SK-N-SH treated with all-trans-retinoic acid at 6 μM for 48 hours (cell line): ENCODE measurements around the gene KCTD18.

Experiments
- ATAC-seq: fragments of 200-7000 bp; cut with Tn5 transposase; 3 replicates; pipeline ENCODE4 v1.9.1; 2020; ENCODE audit warnings: mild to moderate bottlenecking, moderate library complexity
- ARNTL ChIP-seq: fragments of 450-650 bp; formaldehyde crosslinking; IDR thresholded peaks from 2 replicates; pipeline ENCODE4 v1.5.0; 2020; ENCODE audit warnings: low read depth, mild to moderate bottlenecking, moderate library complexity, borderline replicate concordance
- BACH2 ChIP-seq: fragments of 250-450 bp; sonication (Bioruptor Pico); IDR thresholded peaks from 2 replicates; pipeline ENCODE4 v1.9.0; 2021; ENCODE audit warnings: mild to moderate bottlenecking, borderline replicate concordance
- CSDC2 ChIP-seq: fragments of 250-450 bp; sonication (Bioruptor Pico); IDR thresholded peaks from 2 replicates; pipeline ENCODE4 v1.5.0; 2020; ENCODE audit warnings: mild to moderate bottlenecking, moderate library complexity
- ESRRG ChIP-seq: fragments of 250-450 bp; sonication (Bioruptor Pico); IDR thresholded peaks from 2 replicates; pipeline ENCODE4 v1.6.1; 2021; ENCODE audit warnings: mild to moderate bottlenecking
- GLIS3 ChIP-seq: fragments of 250-450 bp; sonication (Bioruptor Pico); IDR thresholded peaks from 2 replicates; pipeline ENCODE4 v1.5.0; 2020; ENCODE audit warnings: mild to moderate bottlenecking, moderate library complexity
- ISL1 ChIP-seq: fragments of 250-450 bp; sonication (Bioruptor Pico); IDR thresholded peaks from 2 replicates; pipeline ENCODE4 v2.1.2; 2022; ENCODE audit warnings: mild to moderate bottlenecking, moderate library complexity
- OSR1 ChIP-seq: fragments of 250-450 bp; sonication (Bioruptor Pico); IDR thresholded peaks from 2 replicates; pipeline ENCODE4 v1.8.0; 2022; ENCODE audit warnings: moderate library complexity, mild to moderate bottlenecking, inconsistent platforms
- PPARA ChIP-seq: fragments of 250-450 bp; sonication (Bioruptor Pico); IDR thresholded peaks from 2 replicates; pipeline ENCODE4 v1.5.0; 2020; ENCODE audit warnings: mild to moderate bottlenecking, borderline replicate concordance
- RARB ChIP-seq: fragments of 250-450 bp; sonication (Bioruptor Pico); IDR thresholded peaks from 2 replicates; pipeline ENCODE4 v1.8.0; 2021; ENCODE audit warnings: mild to moderate bottlenecking, moderate library complexity
- SNAI2 ChIP-seq: fragments of 250-450 bp; sonication (Bioruptor Pico); IDR thresholded peaks from 2 replicates; pipeline ENCODE4 v1.5.0; 2020; ENCODE audit warnings: mild to moderate bottlenecking, moderate library complexity
- TCF4 ChIP-seq: fragments of 250-450 bp; sonication (Bioruptor Pico); IDR thresholded peaks from 2 replicates; pipeline ENCODE4 v1.8.0; 2021; ENCODE audit warnings: mild to moderate bottlenecking, moderate library complexity, borderline replicate concordance
- TOX ChIP-seq: fragments of 250-450 bp; sonication (Bioruptor Pico); IDR thresholded peaks from 2 replicates; pipeline ENCODE4 v1.8.0; 2021; ENCODE audit warnings: mild to moderate bottlenecking, moderate library complexity, borderline replicate concordance
- ZC3H10 ChIP-seq: fragments of 250-450 bp; sonication (Bioruptor Pico); IDR thresholded peaks from 2 replicates; pipeline ENCODE4 v1.5.1; 2021; ENCODE audit warnings: mild to moderate bottlenecking, moderate library complexity
- ZFP3 ChIP-seq: fragments of 250-450 bp; sonication (Bioruptor Pico); IDR thresholded peaks from 2 replicates; pipeline ENCODE4 v1.5.0; 2020; ENCODE audit warnings: mild to moderate bottlenecking, moderate library complexity
- ZFP30 ChIP-seq: fragments of 450-650 bp; formaldehyde crosslinking; IDR thresholded peaks from 2 replicates; pipeline ENCODE4 v1.5.0; 2022; ENCODE audit warnings: mild to moderate bottlenecking, moderate library complexity
- ZNF565 ChIP-seq: fragments of 450-650 bp; formaldehyde crosslinking; conservative IDR thresholded peaks from 2 replicates; pipeline ENCODE4 v1.5.0; 2020; ENCODE audit warnings: low read depth, mild to moderate bottlenecking, moderate library complexity
- ZNF70 ChIP-seq: fragments of 450-650 bp; formaldehyde crosslinking; IDR thresholded peaks from 2 replicates; pipeline ENCODE4 v1.5.0; 2020; ENCODE audit warnings: mild to moderate bottlenecking, moderate library complexity
- ZNF8 ChIP-seq: fragments of 450-650 bp; formaldehyde crosslinking; IDR thresholded peaks from 2 replicates; pipeline ENCODE4 v1.5.0; 2020; ENCODE audit warnings: mild to moderate bottlenecking, moderate library complexity
- TF ChIP-seq, protein P1 (sequence below): fragments of 250-450 bp; sonication (Bioruptor Pico); IDR thresholded peaks from 2 replicates; pipeline ENCODE4 v1.5.1; 2021; ENCODE audit warnings: mild to moderate bottlenecking, moderate library complexity
- TF ChIP-seq, protein P2 (sequence below): fragments of 250-450 bp; sonication (Bioruptor Pico); IDR thresholded peaks from 2 replicates; pipeline ENCODE4 v1.8.0; 2020; ENCODE audit warnings: mild to moderate bottlenecking, moderate library complexity, borderline replicate concordance
- TF ChIP-seq, protein P3 (sequence below): fragments of 250-450 bp; sonication (Bioruptor Pico); IDR thresholded peaks from 2 replicates; pipeline ENCODE4 v1.8.0; 2021; ENCODE audit warnings: low read depth, mild to moderate bottlenecking, moderate library complexity, borderline replicate concordance
- TF ChIP-seq, protein P4 (sequence below): fragments of 250-450 bp; sonication (Bioruptor Pico); IDR thresholded peaks from 2 replicates; pipeline ENCODE4 v1.5.0; 2020; ENCODE audit warnings: mild to moderate bottlenecking, moderate library complexity
- TF ChIP-seq, protein P5 (sequence below): fragments of 250-450 bp; sonication (Bioruptor Pico); IDR thresholded peaks from 2 replicates; pipeline ENCODE4 v1.5.1; 2020; ENCODE audit warnings: low read depth, mild to moderate bottlenecking, moderate library complexity

The KCTD18 gene

DNA sequence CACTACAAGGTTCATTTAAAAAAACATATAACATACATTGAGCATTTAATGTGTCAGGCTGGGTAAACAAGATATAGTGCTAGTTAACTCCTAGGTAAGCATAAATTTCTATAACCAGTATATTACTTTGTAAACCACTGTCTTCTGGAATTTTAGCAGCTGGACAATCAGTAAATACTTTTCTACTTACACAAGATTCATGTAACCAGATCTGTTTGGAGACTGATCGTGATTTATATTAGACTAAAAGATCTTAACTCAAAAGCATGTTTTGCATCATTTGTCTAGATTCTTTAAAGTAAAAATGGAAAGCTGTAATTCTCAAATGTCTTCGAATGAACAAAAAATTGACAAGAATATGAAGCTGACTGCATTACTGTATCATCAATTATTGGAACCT is 15.2 kb upstream of the KCTD18 start:
- TF ChIP-seq TOX (CRISPR knock-in tag) (no peak), BACH2 (CRISPR knock-in tag) (no peak), ZNF70 (CRISPR knock-in tag) (no peak), ZFP30 (CRISPR knock-in tag) (no peak), ESRRG (no peak), ISL1 (CRISPR knock-in tag) (no peak), ZNF565 (CRISPR knock-in tag) (no peak), ZNF8 (CRISPR knock-in tag) (no peak), PPARA (CRISPR knock-in tag) (no peak), ZC3H10 (no peak)
- TF ChIP-seq, protein P1, sequence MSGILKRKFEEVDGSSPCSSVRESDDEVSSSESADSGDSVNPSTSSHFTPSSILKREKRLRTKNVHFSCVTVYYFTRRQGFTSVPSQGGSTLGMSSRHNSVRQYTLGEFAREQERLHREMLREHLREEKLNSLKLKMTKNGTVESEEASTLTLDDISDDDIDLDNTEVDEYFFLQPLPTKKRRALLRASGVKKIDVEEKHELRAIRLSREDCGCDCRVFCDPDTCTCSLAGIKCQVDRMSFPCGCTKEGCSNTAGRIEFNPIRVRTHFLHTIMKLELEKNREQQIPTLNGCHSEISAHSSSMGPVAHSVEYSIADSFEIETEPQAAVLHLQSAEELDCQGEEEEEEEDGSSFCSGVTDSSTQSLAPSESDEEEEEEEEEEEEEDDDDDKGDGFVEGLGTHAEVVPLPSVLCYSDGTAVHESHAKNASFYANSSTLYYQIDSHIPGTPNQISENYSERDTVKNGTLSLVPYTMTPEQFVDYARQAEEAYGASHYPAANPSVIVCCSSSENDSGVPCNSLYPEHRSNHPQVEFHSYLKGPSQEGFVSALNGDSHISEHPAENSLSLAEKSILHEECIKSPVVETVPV (CRISPR knock-in tag): no peak
- TF ChIP-seq, protein P2, sequence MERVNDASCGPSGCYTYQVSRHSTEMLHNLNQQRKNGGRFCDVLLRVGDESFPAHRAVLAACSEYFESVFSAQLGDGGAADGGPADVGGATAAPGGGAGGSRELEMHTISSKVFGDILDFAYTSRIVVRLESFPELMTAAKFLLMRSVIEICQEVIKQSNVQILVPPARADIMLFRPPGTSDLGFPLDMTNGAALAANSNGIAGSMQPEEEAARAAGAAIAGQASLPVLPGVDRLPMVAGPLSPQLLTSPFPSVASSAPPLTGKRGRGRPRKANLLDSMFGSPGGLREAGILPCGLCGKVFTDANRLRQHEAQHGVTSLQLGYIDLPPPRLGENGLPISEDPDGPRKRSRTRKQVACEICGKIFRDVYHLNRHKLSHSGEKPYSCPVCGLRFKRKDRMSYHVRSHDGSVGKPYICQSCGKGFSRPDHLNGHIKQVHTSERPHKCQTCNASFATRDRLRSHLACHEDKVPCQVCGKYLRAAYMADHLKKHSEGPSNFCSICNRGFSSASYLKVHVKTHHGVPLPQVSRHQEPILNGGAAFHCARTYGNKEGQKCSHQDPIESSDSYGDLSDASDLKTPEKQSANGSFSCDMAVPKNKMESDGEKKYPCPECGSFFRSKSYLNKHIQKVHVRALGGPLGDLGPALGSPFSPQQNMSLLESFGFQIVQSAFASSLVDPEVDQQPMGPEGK (CRISPR knock-in tag): no peak
- TF ChIP-seq, protein P3, sequence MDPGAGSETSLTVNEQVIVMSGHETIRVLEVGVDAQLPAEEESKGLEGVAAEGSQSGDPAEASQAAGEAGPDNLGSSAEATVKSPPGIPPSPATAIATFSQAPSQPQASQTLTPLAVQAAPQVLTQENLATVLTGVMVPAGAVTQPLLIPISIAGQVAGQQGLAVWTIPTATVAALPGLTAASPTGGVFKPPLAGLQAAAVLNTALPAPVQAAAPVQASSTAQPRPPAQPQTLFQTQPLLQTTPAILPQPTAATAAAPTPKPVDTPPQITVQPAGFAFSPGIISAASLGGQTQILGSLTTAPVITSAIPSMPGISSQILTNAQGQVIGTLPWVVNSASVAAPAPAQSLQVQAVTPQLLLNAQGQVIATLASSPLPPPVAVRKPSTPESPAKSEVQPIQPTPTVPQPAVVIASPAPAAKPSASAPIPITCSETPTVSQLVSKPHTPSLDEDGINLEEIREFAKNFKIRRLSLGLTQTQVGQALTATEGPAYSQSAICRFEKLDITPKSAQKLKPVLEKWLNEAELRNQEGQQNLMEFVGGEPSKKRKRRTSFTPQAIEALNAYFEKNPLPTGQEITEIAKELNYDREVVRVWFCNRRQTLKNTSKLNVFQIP: no peak
- TF ChIP-seq, protein P4, sequence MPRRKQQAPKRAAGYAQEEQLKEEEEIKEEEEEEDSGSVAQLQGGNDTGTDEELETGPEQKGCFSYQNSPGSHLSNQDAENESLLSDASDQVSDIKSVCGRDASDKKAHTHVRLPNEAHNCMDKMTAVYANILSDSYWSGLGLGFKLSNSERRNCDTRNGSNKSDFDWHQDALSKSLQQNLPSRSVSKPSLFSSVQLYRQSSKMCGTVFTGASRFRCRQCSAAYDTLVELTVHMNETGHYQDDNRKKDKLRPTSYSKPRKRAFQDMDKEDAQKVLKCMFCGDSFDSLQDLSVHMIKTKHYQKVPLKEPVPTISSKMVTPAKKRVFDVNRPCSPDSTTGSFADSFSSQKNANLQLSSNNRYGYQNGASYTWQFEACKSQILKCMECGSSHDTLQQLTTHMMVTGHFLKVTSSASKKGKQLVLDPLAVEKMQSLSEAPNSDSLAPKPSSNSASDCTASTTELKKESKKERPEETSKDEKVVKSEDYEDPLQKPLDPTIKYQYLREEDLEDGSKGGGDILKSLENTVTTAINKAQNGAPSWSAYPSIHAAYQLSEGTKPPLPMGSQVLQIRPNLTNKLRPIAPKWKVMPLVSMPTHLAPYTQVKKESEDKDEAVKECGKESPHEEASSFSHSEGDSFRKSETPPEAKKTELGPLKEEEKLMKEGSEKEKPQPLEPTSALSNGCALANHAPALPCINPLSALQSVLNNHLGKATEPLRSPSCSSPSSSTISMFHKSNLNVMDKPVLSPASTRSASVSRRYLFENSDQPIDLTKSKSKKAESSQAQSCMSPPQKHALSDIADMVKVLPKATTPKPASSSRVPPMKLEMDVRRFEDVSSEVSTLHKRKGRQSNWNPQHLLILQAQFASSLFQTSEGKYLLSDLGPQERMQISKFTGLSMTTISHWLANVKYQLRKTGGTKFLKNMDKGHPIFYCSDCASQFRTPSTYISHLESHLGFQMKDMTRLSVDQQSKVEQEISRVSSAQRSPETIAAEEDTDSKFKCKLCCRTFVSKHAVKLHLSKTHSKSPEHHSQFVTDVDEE (CRISPR knock-in tag): no peak
- TF ChIP-seq, all 23 proteins: peak for 0
- no peak for ATAC-seq

DNA sequence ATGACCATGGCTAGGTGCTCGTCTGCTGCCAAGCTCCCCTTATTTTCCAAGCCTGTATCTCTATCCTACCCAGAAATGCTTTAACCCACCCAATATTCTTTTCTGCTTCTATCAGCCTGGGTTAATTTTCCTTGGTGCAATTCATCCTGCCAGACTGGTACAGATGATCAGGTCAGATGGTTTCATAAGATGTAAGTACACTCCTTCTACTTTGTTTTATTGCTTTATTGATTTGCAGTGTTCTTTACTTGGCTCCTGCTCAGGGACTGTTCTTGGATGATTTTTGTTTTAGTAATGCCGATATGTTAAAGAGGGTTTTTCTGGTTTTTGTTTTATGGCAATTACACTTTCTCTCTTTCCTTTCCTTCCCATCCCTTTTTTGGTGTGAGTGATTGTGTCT is 13.7 kb upstream of the KCTD18 start:
- TF ChIP-seq GLIS3 (CRISPR knock-in tag): no peak
- TF ChIP-seq OSR1 (CRISPR knock-in tag): no peak
- no peak for TF ChIP-seq ARNTL
- TF ChIP-seq, protein P5, sequence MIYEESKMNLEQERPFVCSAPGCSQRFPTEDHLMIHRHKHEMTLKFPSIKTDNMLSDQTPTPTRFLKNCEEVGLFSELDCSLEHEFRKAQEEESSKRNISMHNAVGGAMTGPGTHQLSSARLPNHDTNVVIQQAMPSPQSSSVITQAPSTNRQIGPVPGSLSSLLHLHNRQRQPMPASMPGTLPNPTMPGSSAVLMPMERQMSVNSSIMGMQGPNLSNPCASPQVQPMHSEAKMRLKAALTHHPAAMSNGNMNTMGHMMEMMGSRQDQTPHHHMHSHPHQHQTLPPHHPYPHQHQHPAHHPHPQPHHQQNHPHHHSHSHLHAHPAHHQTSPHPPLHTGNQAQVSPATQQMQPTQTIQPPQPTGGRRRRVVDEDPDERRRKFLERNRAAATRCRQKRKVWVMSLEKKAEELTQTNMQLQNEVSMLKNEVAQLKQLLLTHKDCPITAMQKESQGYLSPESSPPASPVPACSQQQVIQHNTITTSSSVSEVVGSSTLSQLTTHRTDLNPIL: no peak
- TF ChIP-seq RARB (CRISPR knock-in tag): no peak
- TF ChIP-seq SNAI2 (CRISPR knock-in tag): no peak
- no peak for TF ChIP-seq TCF4 (CRISPR knock-in tag)
- TF ChIP-seq PPARA (CRISPR knock-in tag): no peak
- no peak for TF ChIP-seq ZNF8 (CRISPR knock-in tag)
- TF ChIP-seq ZFP3 (CRISPR knock-in tag): no peak
- TF ChIP-seq, protein P4 (CRISPR knock-in tag): no peak
- no peak for TF ChIP-seq ESRRG
- TF ChIP-seq ZNF565 (CRISPR knock-in tag): no peak
- TF ChIP-seq ZNF70 (CRISPR knock-in tag): no peak
- TF ChIP-seq CSDC2 (CRISPR knock-in tag): no peak
- no peak for ATAC-seq
